ENCODE results near the gene NRDC. TPM values are rescaled to one million over a fixed set of nuclear protein-coding genes. Genes with fewer than 3 reads are reported as not detected.

NRDC gene
- total and polyA plus RNA-seq, 2 experiments from 2014 or later = 129 to 217 TPM

DNA sequence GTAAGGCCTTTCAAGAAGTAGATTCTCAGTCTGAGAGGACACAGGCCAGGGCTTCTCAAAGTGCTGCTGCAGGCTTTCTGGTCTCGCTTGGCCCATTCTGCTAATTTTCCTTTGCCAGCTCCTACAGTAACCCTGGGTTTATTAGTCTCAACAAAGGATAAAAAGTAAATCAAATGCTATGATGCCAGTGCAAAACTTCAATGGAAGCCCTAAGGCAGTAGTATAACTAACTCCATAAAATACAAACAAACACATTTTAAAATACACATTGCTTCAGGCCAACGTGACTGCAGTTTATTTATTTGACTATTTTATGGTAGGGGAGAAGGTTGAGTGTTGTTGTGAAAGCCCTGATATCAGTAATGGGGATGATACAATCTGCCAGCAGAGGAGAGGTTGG, 89.6 kb downstream of the NRDC start (continued):
- no peak for TF ChIP-seq POLR2AphosphoS5 (IDR thresholded peaks at IDR 0.05; ENCODE audit: low read depth)

GRCh38 chr1:51784997-51785421, 93.5 kb downstream of the NRDC start:
- no peaks in the 10 kb centered on the region for H3K4me1 Mint-ChIP-seq
- H4K20me1 ChIP-seq (replicated peaks; ENCODE audit: insufficient read depth) = peaks cover 17% of the 10 kb centered on the region
- H3K4me3 ChIP-seq = no peak overlapping the region
- H3K27ac Mint-ChIP-seq = no peak overlapping the region
- no peak for TF ChIP-seq ZNF462 (CRISPR knock-in tag; IDR thresholded peaks at IDR 0.05)
- no peak for TF ChIP-seq JUNB (IDR thresholded peaks at IDR 0.05; ENCODE audit: unreplicated experiment)
- TF ChIP-seq ZNF331 (CRISPR knock-in tag; IDR thresholded peaks at IDR 0.05; ENCODE audit: low read depth) = no peak
- no peak for TF ChIP-seq EZH2 (IDR thresholded peaks at IDR 0.05; ENCODE audit: low read depth, unreplicated experiment)
- TF ChIP-seq NANOG (IDR thresholded peaks at IDR 0.05; ENCODE audit: borderline replicate concordance) = no peak
- TF ChIP-seq EZH2phosphoT487 (IDR thresholded peaks at IDR 0.05; ENCODE audit: unreplicated experiment) = no peak
- TF ChIP-seq, protein P1, sequence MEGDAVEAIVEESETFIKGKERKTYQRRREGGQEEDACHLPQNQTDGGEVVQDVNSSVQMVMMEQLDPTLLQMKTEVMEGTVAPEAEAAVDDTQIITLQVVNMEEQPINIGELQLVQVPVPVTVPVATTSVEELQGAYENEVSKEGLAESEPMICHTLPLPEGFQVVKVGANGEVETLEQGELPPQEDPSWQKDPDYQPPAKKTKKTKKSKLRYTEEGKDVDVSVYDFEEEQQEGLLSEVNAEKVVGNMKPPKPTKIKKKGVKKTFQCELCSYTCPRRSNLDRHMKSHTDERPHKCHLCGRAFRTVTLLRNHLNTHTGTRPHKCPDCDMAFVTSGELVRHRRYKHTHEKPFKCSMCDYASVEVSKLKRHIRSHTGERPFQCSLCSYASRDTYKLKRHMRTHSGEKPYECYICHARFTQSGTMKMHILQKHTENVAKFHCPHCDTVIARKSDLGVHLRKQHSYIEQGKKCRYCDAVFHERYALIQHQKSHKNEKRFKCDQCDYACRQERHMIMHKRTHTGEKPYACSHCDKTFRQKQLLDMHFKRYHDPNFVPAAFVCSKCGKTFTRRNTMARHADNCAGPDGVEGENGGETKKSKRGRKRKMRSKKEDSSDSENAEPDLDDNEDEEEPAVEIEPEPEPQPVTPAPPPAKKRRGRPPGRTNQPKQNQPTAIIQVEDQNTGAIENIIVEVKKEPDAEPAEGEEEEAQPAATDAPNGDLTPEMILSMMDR (conservative IDR thresholded peaks at IDR 0.05; ENCODE audit: low read depth in 2 of 2) = no peak
- no peak for TF ChIP-seq ETS1 (IDR thresholded peaks at IDR 0.05)
- no peak for TF ChIP-seq POLR2AphosphoS5 (IDR thresholded peaks at IDR 0.05; ENCODE audit: low read depth)
- no peak for TF ChIP-seq ZNF114 (CRISPR knock-in tag; IDR thresholded peaks at IDR 0.05)
- TF ChIP-seq CREB1 (CRISPR knock-in tag; IDR thresholded peaks at IDR 0.05; ENCODE audit: low read depth) = no peak
- TF ChIP-seq, protein P2, sequence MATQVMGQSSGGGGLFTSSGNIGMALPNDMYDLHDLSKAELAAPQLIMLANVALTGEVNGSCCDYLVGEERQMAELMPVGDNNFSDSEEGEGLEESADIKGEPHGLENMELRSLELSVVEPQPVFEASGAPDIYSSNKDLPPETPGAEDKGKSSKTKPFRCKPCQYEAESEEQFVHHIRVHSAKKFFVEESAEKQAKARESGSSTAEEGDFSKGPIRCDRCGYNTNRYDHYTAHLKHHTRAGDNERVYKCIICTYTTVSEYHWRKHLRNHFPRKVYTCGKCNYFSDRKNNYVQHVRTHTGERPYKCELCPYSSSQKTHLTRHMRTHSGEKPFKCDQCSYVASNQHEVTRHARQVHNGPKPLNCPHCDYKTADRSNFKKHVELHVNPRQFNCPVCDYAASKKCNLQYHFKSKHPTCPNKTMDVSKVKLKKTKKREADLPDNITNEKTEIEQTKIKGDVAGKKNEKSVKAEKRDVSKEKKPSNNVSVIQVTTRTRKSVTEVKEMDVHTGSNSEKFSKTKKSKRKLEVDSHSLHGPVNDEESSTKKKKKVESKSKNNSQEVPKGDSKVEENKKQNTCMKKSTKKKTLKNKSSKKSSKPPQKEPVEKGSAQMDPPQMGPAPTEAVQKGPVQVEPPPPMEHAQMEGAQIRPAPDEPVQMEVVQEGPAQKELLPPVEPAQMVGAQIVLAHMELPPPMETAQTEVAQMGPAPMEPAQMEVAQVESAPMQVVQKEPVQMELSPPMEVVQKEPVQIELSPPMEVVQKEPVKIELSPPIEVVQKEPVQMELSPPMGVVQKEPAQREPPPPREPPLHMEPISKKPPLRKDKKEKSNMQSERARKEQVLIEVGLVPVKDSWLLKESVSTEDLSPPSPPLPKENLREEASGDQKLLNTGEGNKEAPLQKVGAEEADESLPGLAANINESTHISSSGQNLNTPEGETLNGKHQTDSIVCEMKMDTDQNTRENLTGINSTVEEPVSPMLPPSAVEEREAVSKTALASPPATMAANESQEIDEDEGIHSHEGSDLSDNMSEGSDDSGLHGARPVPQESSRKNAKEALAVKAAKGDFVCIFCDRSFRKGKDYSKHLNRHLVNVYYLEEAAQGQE (IDR thresholded peaks at IDR 0.05; ENCODE audit: unreplicated experiment) = no peak
- no peak for TF ChIP-seq STAT1 (IDR thresholded peaks at IDR 0.05; ENCODE audit: unreplicated experiment)
- H3K9me3 Mint-ChIP-seq = no peaks in the 10 kb centered on the region
- no peaks in the 10 kb centered on the region for H3K4me1 ChIP-seq (ENCODE audit: insufficient read depth)
- no peak overlapping the region for H3K4me3 Mint-ChIP-seq
- no peaks in the 10 kb centered on the region for H3K79me2 ChIP-seq (replicated peaks; ENCODE audit: insufficient read depth)
- peaks cover 3% of the 10 kb centered on the region for H3K27me3 Mint-ChIP-seq (ENCODE audit: insufficient read depth, low read depth, poor library complexity)
- no peaks in the 10 kb centered on the region for H3K27me3 ChIP-seq (ENCODE audit: insufficient read depth)
- no peak for ATAC-seq
- H3K36me3 ChIP-seq (ENCODE audit: insufficient read depth) = peaks cover 51% of the 10 kb centered on the region
- H3F3A ChIP-seq (replicated peaks; ENCODE audit: low read depth) = no peaks in the 10 kb centered on the region
- H3K9me2 ChIP-seq (ENCODE audit: insufficient read depth) = no peaks in the 10 kb centered on the region
- no peak overlapping the region for H3K4me2 ChIP-seq
- no peak overlapping the region for H3K27ac ChIP-seq (ENCODE audit: low read depth)
- DNase-seq (ENCODE audit: low spot score) = no peak
- no peak overlapping the region for H2AFZ ChIP-seq
- H3K36me3 Mint-ChIP-seq (ENCODE audit: low read depth) = peaks cover 54% of the 10 kb centered on the region

Data from GM23338 (cell line).